Activated CD4-positive, alpha-beta memory T cell treated with anti-CD3 and anti-CD28 coated beads, Interleukin-2, amount 10 ng/mL, durations not matched to agents 7 days and 5 days (primary cell): ENCODE measurements around the gene RBMX. TPM values are rescaled to one million over a fixed set of nuclear protein-coding genes. Genes with fewer than 3 reads are reported as not detected.

Source experiments
- total RNA-seq, 2 experiments: library from RNA; stranded (reverse); gene quantifications; one replicate each; pipeline ENCODE4 v1.2.3, GENCODE V29; 2021

The RBMX gene
- total RNA-seq, 2 experiments from 2014 or later = 225 to 236 TPM

Other genes with a start within 250 kb of the RBMX start
- 100 to 1,000 TPM; 139 TPM for gene CD40LG, start 232.6 kb downstream of the RBMX start, total RNA-seq
- 100 to 1,000 TPM; 119 to 121 TPM for gene ARHGEF6, start 99.8 kb downstream of the RBMX start, total RNA-seq
- gene GPR101, start 153.3 kb upstream of the RBMX start, total RNA-seq = not detected